ENCODE results near the gene SCG5.

GRCh38 chr15:32671339-32672325, 30.1 kb downstream of the SCG5 start:
- TF ChIP-seq, protein P1, sequence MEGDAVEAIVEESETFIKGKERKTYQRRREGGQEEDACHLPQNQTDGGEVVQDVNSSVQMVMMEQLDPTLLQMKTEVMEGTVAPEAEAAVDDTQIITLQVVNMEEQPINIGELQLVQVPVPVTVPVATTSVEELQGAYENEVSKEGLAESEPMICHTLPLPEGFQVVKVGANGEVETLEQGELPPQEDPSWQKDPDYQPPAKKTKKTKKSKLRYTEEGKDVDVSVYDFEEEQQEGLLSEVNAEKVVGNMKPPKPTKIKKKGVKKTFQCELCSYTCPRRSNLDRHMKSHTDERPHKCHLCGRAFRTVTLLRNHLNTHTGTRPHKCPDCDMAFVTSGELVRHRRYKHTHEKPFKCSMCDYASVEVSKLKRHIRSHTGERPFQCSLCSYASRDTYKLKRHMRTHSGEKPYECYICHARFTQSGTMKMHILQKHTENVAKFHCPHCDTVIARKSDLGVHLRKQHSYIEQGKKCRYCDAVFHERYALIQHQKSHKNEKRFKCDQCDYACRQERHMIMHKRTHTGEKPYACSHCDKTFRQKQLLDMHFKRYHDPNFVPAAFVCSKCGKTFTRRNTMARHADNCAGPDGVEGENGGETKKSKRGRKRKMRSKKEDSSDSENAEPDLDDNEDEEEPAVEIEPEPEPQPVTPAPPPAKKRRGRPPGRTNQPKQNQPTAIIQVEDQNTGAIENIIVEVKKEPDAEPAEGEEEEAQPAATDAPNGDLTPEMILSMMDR (IDR thresholded peaks at IDR 0.05) = no peak
- TF ChIP-seq POLR2A (IDR thresholded peaks at IDR 0.05) (no peak), POLR2AphosphoS5 (IDR thresholded peaks at IDR 0.05) (peak; percentile 34), EP300 (IDR thresholded peaks at IDR 0.05) (no peak)

Measured in gastroesophageal sphincter (tissue), 3 donors.